Measurements from ENCODE around the gene PIGQ. TPM values are rescaled to one million over a fixed set of nuclear protein-coding genes. Genes with fewer than 3 reads are reported as not detected.

Gene PIGQ
- polyA plus RNA-seq, 1 of the 3 experiments (the other 2 are of a cell fraction): 38.7 TPM

DNA sequence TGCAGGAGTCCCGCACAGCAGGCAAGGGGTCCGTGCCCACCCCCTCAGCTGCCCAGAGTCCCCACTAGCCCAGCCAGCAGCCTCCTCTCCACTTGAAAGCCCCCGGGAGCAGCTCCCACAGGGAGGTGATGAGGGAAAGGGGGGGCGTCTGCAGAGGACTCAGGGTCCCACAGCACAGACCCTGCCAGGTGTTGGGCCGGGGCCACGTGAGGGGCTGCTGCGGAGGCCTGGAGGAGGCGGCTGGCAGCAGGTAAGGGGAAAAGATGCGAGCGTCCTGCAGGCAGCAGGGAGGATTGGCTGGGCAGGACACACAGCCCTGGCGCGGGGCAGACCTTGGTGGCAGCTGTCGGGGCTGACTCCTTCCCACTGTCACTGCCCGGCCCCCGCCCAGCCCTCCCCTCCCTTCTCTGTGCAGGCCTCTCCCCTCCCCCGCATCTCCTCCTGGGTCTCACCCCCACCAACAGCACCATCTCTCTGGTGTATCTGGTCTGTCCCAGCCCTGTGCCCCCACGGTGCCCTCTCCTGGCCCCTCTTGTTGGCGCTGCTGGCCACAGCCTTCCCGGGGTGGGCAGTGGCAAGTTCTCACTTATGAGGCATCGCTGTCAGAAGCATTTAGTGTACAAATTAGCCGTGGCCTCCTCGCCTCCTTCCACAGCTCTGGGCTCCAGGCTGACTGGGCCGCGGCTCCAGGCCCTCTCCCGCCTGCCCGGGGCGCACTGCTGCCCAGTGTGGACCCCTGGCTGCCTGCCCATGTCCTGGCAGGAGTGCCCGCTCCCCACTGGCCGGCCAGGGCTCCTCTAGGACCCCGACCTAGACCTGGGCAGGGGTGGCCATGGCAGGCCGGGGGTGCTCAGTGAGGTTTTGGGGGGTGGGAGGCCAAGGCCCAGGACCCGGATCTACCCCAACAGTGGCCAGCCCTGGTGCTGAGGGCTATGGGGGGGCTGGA is 14.0 kb upstream of the PIGQ start:
- H2AFZ ChIP-seq (ENCODE audit: low read depth): no peak overlapping the region
- TF ChIP-seq, protein P1, sequence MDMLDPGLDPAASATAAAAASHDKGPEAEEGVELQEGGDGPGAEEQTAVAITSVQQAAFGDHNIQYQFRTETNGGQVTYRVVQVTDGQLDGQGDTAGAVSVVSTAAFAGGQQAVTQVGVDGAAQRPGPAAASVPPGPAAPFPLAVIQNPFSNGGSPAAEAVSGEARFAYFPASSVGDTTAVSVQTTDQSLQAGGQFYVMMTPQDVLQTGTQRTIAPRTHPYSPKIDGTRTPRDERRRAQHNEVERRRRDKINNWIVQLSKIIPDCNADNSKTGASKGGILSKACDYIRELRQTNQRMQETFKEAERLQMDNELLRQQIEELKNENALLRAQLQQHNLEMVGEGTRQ (IDR thresholded peaks at IDR 0.05; ENCODE audit: borderline replicate concordance, low read depth, low read length): no peak
- no peak for TF ChIP-seq GATA2 (CRISPR knock-in tag; IDR thresholded peaks at IDR 0.05)
- TF ChIP-seq CHD2 (IDR thresholded peaks at IDR 0.05; ENCODE audit: low read length, partially characterized antibody): peak; percentile 44
- peak; percentile 28; the same call in 1 of the 2 replicates for TF ChIP-seq RAD21 (IDR thresholded peaks at IDR 0.05; ENCODE audit: low read length)
- peaks cover 16% of the 10 kb centered on the region for H3K27me3 ChIP-seq (ENCODE audit: insufficient read depth)
- DNase-seq: peak; percentile 79
- H3K4me3 ChIP-seq (ENCODE audit: low read depth in 2 of 2, low read length in 1 of 2): no peak overlapping the region
- peaks cover 2% of the 10 kb centered on the region for H3F3A ChIP-seq (replicated peaks; ENCODE audit: insufficient read depth)
- no peaks in the 10 kb centered on the region for H3K79me2 ChIP-seq (ENCODE audit: insufficient read depth)
- ChIA-PET POLR2A (interaction anchor here (2.3 kb wide), 1 partner anchor 10 kb away, joined by 12 read pairs; the partner anchor contains the start of gene NHLRC4), CTCF (interaction anchor here (1.1 to 2.1 kb wide), 3 partner anchors 9 to 158 kb away, joined by 3 to 7 read pairs (median 6); no protein-coding TSS in a partner anchor)
- H3K9me2 ChIP-seq: no peaks in the 10 kb centered on the region
- no peak overlapping the region for H3K4me2 ChIP-seq
- WGBS (ENCODE audit: low lambda C conversion rate): 74% methylated on average over 15 of the region's 32 CpGs
- H3K9me3 ChIP-seq: no peaks in the 10 kb centered on the region
- H3K9ac ChIP-seq: no peak overlapping the region
- no peak overlapping the region; a peak in 1 of 4 replicates for H3K27ac ChIP-seq (ENCODE audit: low read depth in 2 of 2, low read length in 1 of 2)
- peaks cover 0 to 9% of the 10 kb centered on the region in 2 experiments; a peak in 1 of 4 replicates for H3K4me1 ChIP-seq (ENCODE audit: control insufficient read depth in 1 of 2, insufficient read depth in 2 of 2, low read depth in 1 of 2, low read length in 1 of 2)
- peaks cover 0 to 11% of the 10 kb centered on the region in 2 experiments for H3K36me3 ChIP-seq (replicated peaks in 1 of 2; ENCODE audit: control insufficient read depth in 1 of 2, insufficient read depth in 2 of 2, low read length in 1 of 2)
- H4K20me1 ChIP-seq (ENCODE audit: insufficient read depth): no peaks in the 10 kb centered on the region

DNA sequence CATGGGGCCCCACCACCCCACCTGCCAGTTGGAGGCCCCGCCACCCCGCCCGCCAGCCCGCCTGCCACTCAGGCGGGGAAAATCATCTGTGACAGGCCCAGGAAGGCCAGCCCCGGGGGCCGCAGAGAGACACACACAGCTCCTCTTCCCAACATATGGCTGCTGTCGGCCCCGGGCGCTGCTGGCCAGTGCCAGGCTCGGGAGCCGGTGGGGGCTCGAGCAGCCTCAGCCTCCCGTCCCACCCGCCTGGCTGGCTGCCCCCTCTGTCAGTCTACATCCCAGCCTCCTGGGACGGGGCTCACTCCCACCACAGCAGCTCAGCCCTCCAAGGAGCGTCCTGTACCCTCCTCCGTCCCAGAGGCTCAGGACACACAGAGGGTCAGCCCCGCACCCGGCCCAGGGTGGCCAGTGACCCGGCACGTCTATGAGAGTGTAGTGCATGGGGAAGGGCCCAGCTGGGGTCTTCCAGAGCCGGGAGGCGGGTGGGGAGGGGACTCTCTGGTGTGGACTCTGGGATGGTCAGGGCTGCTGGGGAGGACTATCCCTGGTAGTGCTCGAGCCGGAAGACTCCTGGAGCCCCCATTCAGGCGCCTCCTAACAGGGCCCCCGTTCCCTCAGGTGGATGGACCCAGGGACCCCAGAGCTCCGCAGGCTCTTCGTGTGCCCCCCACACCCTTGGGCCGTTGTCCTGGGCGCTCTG is 13.1 kb upstream of the PIGQ start:
- Histone ChIP-seq H3K9me3 (no peaks in the 10 kb centered on the region), H3K9ac (no peak overlapping the region), H2AFZ (ENCODE audit: low read depth) (no peak overlapping the region), H3K4me2 (no peak overlapping the region), H3K36me3 (replicated peaks in 1 of 2; ENCODE audit: control insufficient read depth in 1 of 2, insufficient read depth in 2 of 2, low read length in 1 of 2) (peaks cover 0 to 8% of the 10 kb centered on the region in 2 experiments), H4K20me1 (ENCODE audit: insufficient read depth) (no peaks in the 10 kb centered on the region), H3K27ac (ENCODE audit: low read depth in 2 of 2, low read length in 1 of 2) (no peak overlapping the region), H3K79me2 (ENCODE audit: insufficient read depth) (no peaks in the 10 kb centered on the region), H3K27me3 (ENCODE audit: insufficient read depth) (peaks cover 24% of the 10 kb centered on the region), H3K4me3 (ENCODE audit: low read depth in 2 of 2, low read length in 1 of 2) (no peak overlapping the region), H3K9me2 (no peaks in the 10 kb centered on the region), H3F3A (replicated peaks; ENCODE audit: insufficient read depth) (peaks cover 2% of the 10 kb centered on the region), H3K4me1 (ENCODE audit: control insufficient read depth in 1 of 2, insufficient read depth in 2 of 2, low read depth in 1 of 2, low read length in 1 of 2) (peaks cover 0 to 9% of the 10 kb centered on the region in 2 experiments; a peak in 1 of 4 replicates)
- 73% methylated on average over 3 of the region's 32 CpGs for WGBS (ENCODE audit: low lambda C conversion rate)
- TF ChIP-seq FOXJ3 (CRISPR knock-in tag; IDR thresholded peaks at IDR 0.05) (no peak), NFIC (IDR thresholded peaks at IDR 0.05; ENCODE audit: borderline replicate concordance) (no peak), YY1 (IDR thresholded peaks at IDR 0.05; ENCODE audit: low read depth) (no peak), FOXM1 (IDR thresholded peaks at IDR 0.05; ENCODE audit: low read depth) (no peak)
- DNase-seq: peak; percentile 76
- ChIA-PET CTCF (interaction anchor here (1.1 to 2.1 kb wide), 3 partner anchors 9 to 159 kb away, joined by 3 to 7 read pairs (median 6); no protein-coding TSS in a partner anchor), POLR2A (interaction anchor here (2.3 kb wide), 1 partner anchor 9 kb away, joined by 12 read pairs; the partner anchor contains the start of gene NHLRC4)
